GM19438 (cell line): ENCODE measurements around the gene KREMEN2.
"Not testable (repeated sequence)": the region's sequence is repeated elsewhere in the genome, so short reads cannot be mapped to it uniquely, and the experiment has no call there.

Experiments used
- ATAC-seq: cut with Tn5 transposase; IDR thresholded peaks from one replicate; pipeline ENCODE4 v1.9.1; 2021; ENCODE audit warnings: low read depth; ENCODE audit not compliant: unreplicated experiment

KREMEN2 gene

GRCh38 chr16:2963723-2964474 lies at the start of gene KREMEN2:
KREMEN2 (plus strand) TSS chr16:2964275; CDS start chr16:2964521, 246 bp downstream.
- no peak for ATAC-seq

- no peak for ATAC-seq
These were observed 48.7 kb upstream of the KREMEN2 start for GRCh38 chr16:2915196-2915929.

- ATAC-seq: no peak
These were observed 44.4 kb upstream of the KREMEN2 start for GRCh38 chr16:2919511-2920255.

GRCh38 chr16:2923481-2923880 lies 40.6 kb upstream of the KREMEN2 start:
- no peak for ATAC-seq

- ATAC-seq: no peak
These were observed 38.9 kb upstream of the KREMEN2 start for GRCh38 chr16:2924901-2925755.

GRCh38 chr16:2925951-2926649 lies 38.0 kb upstream of the KREMEN2 start:
- no peak for ATAC-seq

- ATAC-seq: no peak
These were observed 37.5 kb upstream of the KREMEN2 start for GRCh38 chr16:2926650-2926999.

GRCh38 chr16:2927010-2927646 lies 36.9 kb upstream of the KREMEN2 start:
- ATAC-seq: no peak

- not testable (repeated sequence) for ATAC-seq
These were observed 35.9 kb upstream of the KREMEN2 start for GRCh38 chr16:2928151-2928550.

GRCh38 chr16:2928796-2929195 lies 35.3 kb upstream of the KREMEN2 start:
- ATAC-seq: no peak

GRCh38 chr16:2929693-2930092 lies 34.4 kb upstream of the KREMEN2 start:
- ATAC-seq: no peak

- no peak for ATAC-seq
These were observed 33.8 kb upstream of the KREMEN2 start for GRCh38 chr16:2930236-2930635.

- not testable (repeated sequence) for ATAC-seq
These were observed 32.7 kb upstream of the KREMEN2 start for GRCh38 chr16:2931231-2931914.

GRCh38 chr16:2933136-2933535 lies 30.9 kb upstream of the KREMEN2 start:
- ATAC-seq: no peak

GRCh38 chr16:2933701-2934100 lies 30.4 kb upstream of the KREMEN2 start:
- no peak for ATAC-seq

GRCh38 chr16:2934450-2934849 lies 29.6 kb upstream of the KREMEN2 start:
- no peak for ATAC-seq

- no peak for ATAC-seq
These were observed 27.6 kb upstream of the KREMEN2 start for GRCh38 chr16:2936436-2937011.

- ATAC-seq: no peak
These were observed 26.9 kb upstream of the KREMEN2 start for GRCh38 chr16:2937170-2937569.
